ENCODE measurements around the gene FXR2. TPM values are rescaled to one million over a fixed set of nuclear protein-coding genes. Genes with fewer than 3 reads are reported as not detected.

The FXR2 gene
- polyA plus RNA-seq, 1 experiment, result 24.6 TPM

GRCh38 chr17:7570351-7570750 is 44.3 kb downstream of the FXR2 start:
- no peak for DNase-seq (ENCODE audit: low read depth, low spot score)
- ChIA-PET POLR2A (interaction anchor here (1.3 kb wide), 1 partner anchor 9 kb away, joined by 3 read pairs; the partner anchor contains the start of gene CD68), CTCF (interaction anchor here (1.6 to 3.4 kb wide), 2 partner anchors 9 to 56 kb away, joined by 4 to 24 read pairs; partner anchors contain the start of gene SENP3)

DNA sequence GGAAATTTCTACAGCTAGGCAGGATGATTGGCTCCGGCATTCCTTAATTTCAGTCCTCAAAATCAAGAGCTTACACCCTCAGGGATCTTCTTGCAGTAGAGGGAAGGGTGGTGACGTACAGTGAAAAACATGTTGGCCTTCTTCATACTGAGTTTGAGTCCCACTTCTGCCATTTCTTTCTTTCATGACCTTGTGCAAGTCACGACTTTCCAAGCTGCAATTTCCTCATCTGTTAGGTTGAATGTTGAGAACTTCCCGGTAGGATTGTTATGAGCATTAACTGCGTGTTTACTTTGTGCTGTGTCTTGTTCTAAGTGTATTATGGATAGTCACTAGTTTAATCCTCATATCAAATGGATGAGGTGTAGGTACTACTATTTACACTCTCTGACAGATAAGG is 45.1 kb downstream of the FXR2 start:
- CTCF ChIA-PET, result interaction anchor here (1.6 to 3.4 kb wide), 2 partner anchors 8 to 55 kb away, joined by 4 to 24 read pairs; partner anchors contain the start of gene SENP3
- Histone ChIP-seq H3K4me3 (ENCODE audit: low read depth, low read length) (no peak overlapping the region), H3K27me3 (ENCODE audit: control insufficient read depth, insufficient read depth, low read length) (no peaks in the 10 kb centered on the region), H3K27ac (ENCODE audit: low read depth, low read length) (no peak overlapping the region), H3K9me3 (ENCODE audit: control insufficient read depth, insufficient read depth, low read length) (peaks cover 7% of the 10 kb centered on the region; the same call in 1 of the 2 replicates)
- TF ChIP-seq CTCF (IDR thresholded peaks at IDR 0.05; ENCODE audit: low read depth, low read length), result no peak
- no peak for DNase-seq (ENCODE audit: low read depth, low spot score)
- POLR2A ChIA-PET, result interaction anchor here (1.3 kb wide), 1 partner anchor 10 kb away, joined by 3 read pairs; the partner anchor contains the start of gene CD68

More at GRCh38 chr17:7570351-7570750, 44.3 kb downstream of the FXR2 start:
- no peak overlapping the region for H3K27ac ChIP-seq (ENCODE audit: low read depth, low read length)
- no peak for TF ChIP-seq CTCF (IDR thresholded peaks at IDR 0.05; ENCODE audit: low read depth, low read length)
- H3K4me3 ChIP-seq (ENCODE audit: low read depth, low read length), result no peak overlapping the region
- peaks cover 7% of the 10 kb centered on the region; the same call in 1 of the 2 replicates for H3K9me3 ChIP-seq (ENCODE audit: control insufficient read depth, insufficient read depth, low read length)
- no peaks in the 10 kb centered on the region for H3K27me3 ChIP-seq (ENCODE audit: control insufficient read depth, insufficient read depth, low read length)

GRCh38 chr17:7563115-7563869 is 51.4 kb downstream of the FXR2 start:
- H3K4me3 ChIP-seq (ENCODE audit: low read depth, low read length), result 0 out of 2 replicates have a peak overlapping the region, but pooled peaks have one; percentile 82
- no peak for DNase-seq (ENCODE audit: low read depth, low spot score)
- no peaks in the 10 kb centered on the region for H3K27me3 ChIP-seq (ENCODE audit: control insufficient read depth, insufficient read depth, low read length)
- TF ChIP-seq CTCF (IDR thresholded peaks at IDR 0.05; ENCODE audit: low read depth, low read length), result no peak
- POLR2A ChIA-PET, result no interaction called here
- H3K27ac ChIP-seq (ENCODE audit: low read depth, low read length), result no peak overlapping the region
- no peaks in the 10 kb centered on the region; the same call in 1 of the 2 replicates for H3K9me3 ChIP-seq (ENCODE audit: control insufficient read depth, insufficient read depth, low read length)
- CTCF ChIA-PET, result no interaction called here

DNA sequence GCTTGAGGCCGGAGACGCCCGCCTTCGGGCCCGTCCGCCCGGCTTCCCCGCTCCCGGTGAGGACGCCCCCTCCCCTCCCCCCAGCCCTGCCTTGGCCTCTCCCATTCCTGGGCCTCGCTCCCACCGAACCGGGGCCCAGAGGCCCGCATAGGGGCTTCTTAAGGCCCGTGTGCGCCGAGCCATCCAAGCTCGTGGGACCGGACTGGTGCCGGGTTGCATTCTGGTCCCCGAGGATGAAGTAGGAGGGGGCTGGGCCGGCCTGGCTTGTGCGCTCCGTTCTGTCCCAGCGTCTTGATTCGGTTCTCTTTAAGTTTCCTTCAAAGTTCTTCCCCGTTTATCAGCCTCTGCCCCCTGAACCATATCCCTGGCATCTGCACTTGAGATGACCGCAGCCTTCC is 52.5 kb downstream of the FXR2 start:
- Histone ChIP-seq H3K9me3 (ENCODE audit: control insufficient read depth, insufficient read depth, low read length) (no peaks in the 10 kb centered on the region; the same call in 1 of the 2 replicates), H3K27ac (ENCODE audit: low read depth, low read length) (peak overlapping the region; percentile 52), H3K27me3 (ENCODE audit: control insufficient read depth, insufficient read depth, low read length) (no peaks in the 10 kb centered on the region), H3K4me3 (ENCODE audit: low read depth, low read length) (peak overlapping the region; percentile 82)
- POLR2A ChIA-PET, result interaction anchor here (0.8 to 1.2 kb wide), 4 partner anchors 11 to 27 kb away, joined by 3 to 5 read pairs (median 3); partner anchors contain the start of gene CD68
- DNase-seq (ENCODE audit: low read depth, low spot score), result no peak
- no peak for TF ChIP-seq CTCF (IDR thresholded peaks at IDR 0.05; ENCODE audit: low read depth, low read length)
- CTCF ChIA-PET, result interaction anchor here (1.7 to 2.9 kb wide), 4 partner anchors 9 to 27 kb away, joined by 7 to 24 read pairs (median 10); partner anchors contain the start of gene SOX15

Measured in AG04450 (cell line).